Chondrocyte (in vitro differentiated cells): Measurements from ENCODE around the gene BDKRB2. TPM values are rescaled to one million over a fixed set of nuclear protein-coding genes. Genes with fewer than 3 reads are reported as not detected.
"Not testable (repeated sequence)": the region's sequence is repeated elsewhere in the genome, so short reads cannot be mapped to it uniquely, and the experiment has no call there.

Experiments
- DNase-seq: peaks from one replicate; pipeline ENCODE4 v3.0.0; 2021; ENCODE audit warnings: mixed read lengths, low spot score
- H3K27ac Mint-ChIP-seq: one replicate; pipeline ENCODE4 v1.8.0; 2021; ENCODE audit warnings: mild to moderate bottlenecking, moderate library complexity, mixed read lengths; ENCODE audit not compliant: unreplicated experiment
- H3K27me3 Mint-ChIP-seq: 2 replicates; pipeline ENCODE4 v1.8.0; 2021; ENCODE audit warnings: low read depth, mixed read lengths
- H3K36me3 Mint-ChIP-seq: 2 replicates; pipeline ENCODE4 v1.8.0; 2021; ENCODE audit warnings: low read depth, mixed read lengths
- H3K4me1 Mint-ChIP-seq: 2 replicates; pipeline ENCODE4 v1.8.0; 2021; ENCODE audit warnings: low read depth, mild to moderate bottlenecking, mixed read lengths
- H3K4me3 Mint-ChIP-seq: one replicate; pipeline ENCODE4 v1.8.0; 2021; ENCODE audit warnings: mild to moderate bottlenecking, moderate library complexity, mixed read lengths; ENCODE audit not compliant: unreplicated experiment
- H3K9me3 Mint-ChIP-seq: 2 replicates; pipeline ENCODE4 v1.8.0; 2021; ENCODE audit warnings: low read depth, mixed read lengths
- total RNA-seq: library from RNA; stranded (reverse); gene quantifications from 3 replicates; pipeline ENCODE4 v1.2.1, GENCODE V29; 2021
- TF ChIP-seq, protein P1 (sequence below): fragments of 200-600 bp; sonication (generic); IDR thresholded peaks from 2 replicates; pipeline ENCODE4 v1.5.0; 2021; ENCODE audit warnings: antibody characterized with exemption, mild to moderate bottlenecking, moderate library complexity

Gene BDKRB2
- total RNA-seq, 1 donor from 2014 or later, result 0.27 TPM

GRCh38 chr14:96240641-96241040, 36.0 kb downstream of the BDKRB2 start:
- Mint-ChIP-seq H3K4me3 (no peak overlapping the region), H3K27me3 (peaks cover 6% of the 10 kb centered on the region), H3K27ac (no peak overlapping the region), H3K4me1 (no peaks in the 10 kb centered on the region), H3K9me3 (no peaks in the 10 kb centered on the region), H3K36me3 (no peaks in the 10 kb centered on the region)
- DNase-seq, result no peak
- TF ChIP-seq, protein P1, sequence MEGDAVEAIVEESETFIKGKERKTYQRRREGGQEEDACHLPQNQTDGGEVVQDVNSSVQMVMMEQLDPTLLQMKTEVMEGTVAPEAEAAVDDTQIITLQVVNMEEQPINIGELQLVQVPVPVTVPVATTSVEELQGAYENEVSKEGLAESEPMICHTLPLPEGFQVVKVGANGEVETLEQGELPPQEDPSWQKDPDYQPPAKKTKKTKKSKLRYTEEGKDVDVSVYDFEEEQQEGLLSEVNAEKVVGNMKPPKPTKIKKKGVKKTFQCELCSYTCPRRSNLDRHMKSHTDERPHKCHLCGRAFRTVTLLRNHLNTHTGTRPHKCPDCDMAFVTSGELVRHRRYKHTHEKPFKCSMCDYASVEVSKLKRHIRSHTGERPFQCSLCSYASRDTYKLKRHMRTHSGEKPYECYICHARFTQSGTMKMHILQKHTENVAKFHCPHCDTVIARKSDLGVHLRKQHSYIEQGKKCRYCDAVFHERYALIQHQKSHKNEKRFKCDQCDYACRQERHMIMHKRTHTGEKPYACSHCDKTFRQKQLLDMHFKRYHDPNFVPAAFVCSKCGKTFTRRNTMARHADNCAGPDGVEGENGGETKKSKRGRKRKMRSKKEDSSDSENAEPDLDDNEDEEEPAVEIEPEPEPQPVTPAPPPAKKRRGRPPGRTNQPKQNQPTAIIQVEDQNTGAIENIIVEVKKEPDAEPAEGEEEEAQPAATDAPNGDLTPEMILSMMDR, result no peak

DNA sequence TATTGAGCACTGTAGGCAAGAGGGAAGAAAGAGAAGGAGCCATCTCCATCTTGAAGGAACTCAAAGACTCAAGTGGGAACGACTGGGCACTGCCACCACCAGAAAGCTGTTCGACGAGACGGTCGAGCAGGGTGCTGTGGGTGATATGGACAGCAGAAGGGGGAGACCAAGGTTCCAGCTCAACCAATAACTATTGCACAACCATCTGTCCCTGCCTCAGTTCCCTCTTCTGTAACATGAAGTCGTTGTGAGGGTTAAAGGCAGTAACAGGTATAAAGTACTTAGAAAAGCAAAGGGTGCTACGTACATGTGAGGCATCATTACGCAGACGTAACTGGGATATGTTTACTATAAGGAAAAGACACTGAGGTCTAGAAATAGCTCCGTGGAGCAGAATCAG, 37.5 kb downstream of the BDKRB2 start:
- H3K4me1 Mint-ChIP-seq, result peaks cover 9% of the 10 kb centered on the region
- H3K9me3 Mint-ChIP-seq, result no peaks in the 10 kb centered on the region
- peaks cover 6% of the 10 kb centered on the region for H3K27me3 Mint-ChIP-seq
- no peak overlapping the region for H3K27ac Mint-ChIP-seq
- no peak for DNase-seq
- H3K4me3 Mint-ChIP-seq, result no peak overlapping the region
- no peaks in the 10 kb centered on the region for H3K36me3 Mint-ChIP-seq
- TF ChIP-seq, protein P1, result no peak

DNA sequence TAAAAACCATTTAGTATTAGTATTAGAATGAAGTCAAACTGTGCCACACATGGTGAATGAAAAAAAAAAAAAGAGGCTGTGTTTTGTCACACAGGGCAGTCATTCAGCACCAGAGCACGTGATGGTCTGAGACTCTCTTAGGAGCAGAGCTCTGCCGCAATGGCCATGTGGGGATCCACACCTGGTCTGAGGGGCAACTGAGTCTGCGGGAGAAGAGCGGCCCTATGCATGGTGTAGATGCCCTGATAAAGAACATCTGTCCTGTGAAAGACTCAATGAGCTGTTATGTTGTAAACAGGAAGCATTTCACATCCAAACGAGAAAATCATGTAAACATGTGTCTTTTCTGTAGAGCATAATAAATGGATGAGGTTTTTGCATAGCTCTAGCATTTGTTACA, 39.1 kb downstream of the BDKRB2 start:
- TF ChIP-seq, protein P1, result no peak
- Mint-ChIP-seq H3K4me1 (peaks cover 9% of the 10 kb centered on the region), H3K4me3 (no peak overlapping the region), H3K9me3 (no peaks in the 10 kb centered on the region), H3K27ac (no peak overlapping the region), H3K27me3 (peaks cover 6% of the 10 kb centered on the region), H3K36me3 (no peaks in the 10 kb centered on the region)
- no peak for DNase-seq

DNA sequence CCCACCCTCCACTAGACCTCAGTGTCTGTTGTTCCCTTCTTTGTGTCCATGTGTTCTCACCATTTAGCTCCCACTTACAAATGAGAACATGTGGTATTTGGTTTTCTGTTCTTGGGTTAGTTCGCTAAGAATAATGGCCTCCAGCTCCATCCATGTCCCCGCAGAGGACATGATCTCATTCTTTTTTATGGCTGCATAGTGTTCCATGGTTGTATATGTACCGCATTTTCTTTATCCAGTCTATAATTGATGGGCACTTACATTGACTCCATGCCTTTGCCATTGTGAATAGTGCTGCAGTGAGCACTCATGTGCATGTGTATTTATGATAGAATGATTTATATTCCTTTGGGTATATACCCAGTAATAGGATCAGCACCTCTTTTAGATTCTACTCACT, 40.4 kb downstream of the BDKRB2 start:
- H3K27ac Mint-ChIP-seq, H3K4me3 Mint-ChIP-seq, DNase-seq, H3K4me1 Mint-ChIP-seq, H3K9me3 Mint-ChIP-seq, H3K27me3 Mint-ChIP-seq, H3K36me3 Mint-ChIP-seq: not testable (repeated sequence)

DNA sequence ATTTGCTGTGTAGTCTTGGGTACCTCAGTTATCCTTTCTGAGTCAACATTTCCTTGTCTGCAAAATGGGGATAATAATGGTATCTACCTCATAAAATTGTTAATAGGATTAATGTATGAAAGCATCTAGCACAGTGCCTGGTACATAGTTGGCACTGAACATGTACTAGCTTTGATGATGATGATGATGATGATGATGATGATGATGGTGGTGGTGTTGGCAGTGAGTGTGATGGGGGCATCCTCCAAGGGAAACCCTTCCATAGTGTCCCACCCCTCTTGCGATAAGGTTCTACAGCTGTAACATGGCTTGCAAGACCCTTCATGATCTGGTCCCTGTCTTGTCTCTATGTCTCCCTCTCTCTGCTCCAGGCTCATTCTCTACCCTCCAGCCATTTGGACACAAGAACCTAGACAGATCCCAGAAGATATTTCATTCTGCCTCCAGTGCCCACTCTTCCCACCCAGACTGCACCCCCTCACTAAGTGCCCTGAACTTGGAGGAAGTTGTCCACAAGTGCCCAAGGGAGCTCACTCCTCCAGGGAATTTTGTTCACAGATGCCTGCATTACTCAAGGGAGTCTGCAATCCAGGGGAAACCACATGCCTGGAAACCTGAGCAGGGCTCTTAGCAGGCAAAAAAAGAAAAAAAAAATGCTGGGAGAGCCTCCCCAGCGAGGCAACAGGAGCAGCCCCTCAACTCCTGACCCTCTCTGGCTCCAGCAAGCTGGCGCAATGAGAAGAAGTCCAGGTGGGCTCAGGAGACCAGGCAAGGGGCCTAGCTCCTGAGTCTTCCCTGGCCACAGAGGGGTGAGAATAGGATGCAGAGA, 41.3 kb downstream of the BDKRB2 start:
- Mint-ChIP-seq H3K4me3 (no peak overlapping the region), H3K27ac (peak overlapping the region; percentile 6), H3K4me1 (peaks cover 9% of the 10 kb centered on the region), H3K9me3 (no peaks in the 10 kb centered on the region), H3K27me3 (peaks cover 6% of the 10 kb centered on the region), H3K36me3 (no peaks in the 10 kb centered on the region)
- DNase-seq, result peak; percentile 24
- TF ChIP-seq, protein P1, result no peak

DNA sequence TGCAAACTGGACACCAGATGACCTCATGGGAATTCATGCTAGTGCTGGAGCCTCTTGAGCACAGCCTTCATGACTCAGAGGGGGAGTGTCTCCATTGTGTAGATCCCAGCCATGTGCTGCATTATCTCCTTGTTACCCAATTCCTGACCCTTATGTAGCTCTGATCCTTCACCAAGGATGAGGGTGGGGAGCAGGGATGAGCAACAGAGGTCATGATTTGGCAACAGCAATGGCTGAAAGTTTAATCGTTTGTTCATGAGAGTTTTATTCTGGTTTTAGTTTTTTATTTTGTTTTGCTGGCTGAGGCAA, 41.9 kb downstream of the BDKRB2 start:
- Mint-ChIP-seq H3K27ac (no peak overlapping the region), H3K4me3 (no peak overlapping the region), H3K36me3 (no peaks in the 10 kb centered on the region), H3K4me1 (peaks cover 9% of the 10 kb centered on the region), H3K9me3 (no peaks in the 10 kb centered on the region), H3K27me3 (peaks cover 5% of the 10 kb centered on the region)
- TF ChIP-seq, protein P1, result no peak
- DNase-seq, result no peak
